SK-MEL-5 (cell line): ENCODE measurements around the gene GRWD1. TPM values are rescaled to one million over a fixed set of nuclear protein-coding genes. Genes with fewer than 3 reads are reported as not detected.

Experiments used
- DNase-seq: peaks from one replicate; pipeline ENCODE4 v3.0.0-alpha.2; 2016; ENCODE audit warnings: low read depth, low spot score
- in situ Hi-C: cut with HindIII; loops from 2 replicates; pipeline ENCODE4 v1.10.0; 2016; ENCODE audit warnings: low sequenced_read_pairs, high pct_unique_total_duplicates, low pct_unique_long_range_greater_than_20kb
- total RNA-seq: library from RNA; depleted of rRNA; stranded (reverse); fragments of >200 nt; shearing (Covaris generic); gene quantifications from 2 replicates; pipeline ENCODE4 v1.2.3, GENCODE V29; 2014; rRNA removed

The GRWD1 gene
- total RNA-seq, 1 experiment from 2014 or later, result 44.4 TPM

DNA sequence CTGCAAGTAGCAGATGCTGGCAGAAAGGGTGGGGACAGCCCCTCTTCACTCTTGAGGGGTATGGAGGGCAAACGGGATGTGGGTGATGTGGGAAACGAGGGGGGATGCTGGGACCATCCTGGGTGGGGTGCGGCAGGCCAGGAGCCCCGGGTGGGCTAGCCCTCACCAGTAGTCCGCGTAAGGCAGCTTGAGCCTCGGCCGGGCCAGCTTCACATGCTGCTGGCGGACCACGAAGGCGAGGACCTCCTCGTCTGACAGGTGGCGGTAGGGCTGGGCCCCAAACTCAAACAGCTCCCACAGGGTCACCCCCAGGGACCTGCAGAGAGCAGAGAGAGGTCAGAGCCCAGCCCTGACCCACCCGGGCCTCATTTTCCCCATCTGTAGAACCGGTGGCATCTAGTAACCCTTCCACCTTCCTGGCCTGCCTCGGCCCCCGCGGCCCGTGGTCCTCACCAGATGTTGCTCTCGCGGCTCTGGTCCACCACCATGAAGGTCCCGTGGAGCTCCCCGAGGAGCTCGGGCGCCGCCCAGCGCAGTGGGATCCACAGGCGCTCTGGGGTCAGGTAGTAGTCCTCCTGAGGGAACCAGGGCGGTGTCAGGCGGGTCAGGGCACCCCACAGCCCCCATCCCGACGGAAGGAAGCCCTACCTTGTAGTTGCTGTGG lies 55.2 kb downstream of the GRWD1 start:
- no peak for DNase-seq
- in situ Hi-C loops, result no loop called here

DNA sequence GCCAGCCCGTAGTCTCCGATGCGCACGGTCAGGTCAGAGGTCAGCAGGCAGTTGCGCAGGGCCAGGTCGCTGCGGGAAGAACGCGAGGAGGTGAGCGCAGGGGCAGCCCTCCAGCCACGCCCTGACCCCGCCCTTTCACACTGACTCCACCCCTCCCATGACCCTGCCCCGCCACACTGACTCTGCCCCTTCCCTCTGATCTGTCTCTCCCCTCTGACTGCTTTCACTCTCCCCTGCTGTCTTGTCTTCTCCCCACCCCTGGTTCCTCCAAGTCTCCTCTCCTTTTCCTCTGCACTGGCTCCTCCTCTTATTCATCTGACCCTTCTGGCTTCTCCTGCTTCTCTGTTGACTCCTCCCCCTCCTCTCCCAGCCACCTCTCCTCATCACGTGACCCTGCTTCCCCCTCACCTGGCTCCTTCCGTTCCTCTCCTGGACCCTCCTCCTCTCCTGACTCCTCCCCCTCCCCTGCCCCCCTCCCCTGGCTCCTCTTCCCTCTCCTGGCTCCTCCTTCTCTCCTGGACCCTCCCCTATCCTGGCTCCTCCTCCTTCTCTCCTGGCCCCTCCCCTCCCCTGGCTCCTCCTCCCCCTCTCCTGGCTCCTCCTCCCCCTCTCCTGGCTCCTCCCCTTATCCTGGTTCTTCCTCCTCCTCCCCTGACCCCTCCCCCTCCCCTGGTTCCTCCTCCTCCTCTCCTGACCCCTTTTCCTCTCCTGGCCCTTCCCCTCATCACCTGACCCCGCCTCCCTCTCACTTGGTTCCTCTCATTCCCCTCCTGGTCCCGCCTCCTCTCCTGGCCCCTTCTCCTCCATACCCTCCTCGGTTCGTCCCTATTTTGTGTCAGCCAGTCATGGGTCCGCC lies 55.9 kb downstream of the GRWD1 start:
- in situ Hi-C loops, result no loop called here
- peak; percentile 72 for DNase-seq

DNA sequence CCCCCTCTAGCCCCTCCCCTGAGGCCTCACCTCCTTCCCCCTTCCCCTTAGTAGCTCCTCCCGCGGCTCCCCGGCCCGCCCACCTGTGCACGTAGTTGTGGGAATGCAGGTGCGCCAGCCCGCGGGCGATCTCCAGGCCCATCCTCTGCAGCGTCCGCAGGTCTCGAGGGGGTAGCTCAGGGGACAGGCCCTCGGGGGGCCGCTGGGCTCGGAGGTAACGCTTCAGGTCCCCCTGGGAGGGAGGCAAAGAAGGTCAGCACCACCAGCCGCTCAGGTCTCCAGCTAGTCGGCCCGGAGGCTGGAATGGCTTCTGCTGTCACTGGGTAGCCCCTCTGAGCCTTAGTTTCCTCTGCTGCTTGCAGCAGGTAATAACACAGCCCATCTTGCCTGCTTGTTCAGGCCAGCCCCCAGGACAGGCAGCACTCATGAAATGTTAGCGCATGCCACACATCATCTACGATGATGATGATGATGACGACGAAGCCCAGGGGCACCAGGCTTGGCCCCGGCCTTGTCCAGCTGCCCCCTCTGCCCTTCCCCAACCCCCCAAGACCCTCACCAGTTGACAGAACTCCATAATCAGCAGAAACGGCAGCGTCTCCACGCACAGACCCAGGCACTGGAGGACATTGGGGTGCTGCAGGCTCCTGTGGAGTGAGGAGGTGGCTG lies 56.7 kb downstream of the GRWD1 start:
- in situ Hi-C loops, result no loop called here
- no peak for DNase-seq

DNA sequence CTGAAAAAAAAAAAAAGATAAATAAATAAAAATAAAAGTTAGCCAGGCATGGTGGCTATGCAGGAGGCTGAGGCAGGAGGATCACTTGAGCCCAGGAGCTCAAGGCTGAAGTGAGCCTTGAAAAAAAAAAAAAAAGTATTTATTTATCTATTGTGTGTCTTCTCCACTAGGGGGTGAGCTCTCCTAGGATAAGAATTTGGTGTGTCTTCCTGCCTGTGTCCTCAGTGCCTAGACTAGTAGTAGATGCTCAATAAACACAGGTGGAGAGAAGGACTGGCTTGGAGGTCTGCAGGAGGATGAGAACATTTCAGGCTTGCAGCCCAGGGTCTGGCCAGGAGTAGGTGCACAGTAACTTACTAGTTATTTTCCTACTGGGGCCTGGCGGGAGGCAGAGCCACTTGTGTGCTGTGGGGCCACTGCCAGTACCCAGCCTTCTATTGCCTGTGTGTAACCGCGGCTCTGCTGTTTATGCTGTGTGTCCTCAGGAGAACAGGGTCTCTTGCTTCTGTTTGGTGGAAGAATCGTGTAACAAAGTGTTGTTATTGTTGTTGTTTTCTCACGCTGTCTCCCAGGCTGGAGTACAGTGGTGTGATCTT lies 60.5 kb downstream of the GRWD1 start:
- in situ Hi-C loops, result no loop called here

More for the DNA sequence above, 60.5 kb downstream of the GRWD1 start:
- DNase-seq, result peak; percentile 68

Other genes starting within 250 kb of the GRWD1 start
- gene CARD8, start 190.1 kb upstream of the GRWD1 start, total RNA-seq, result 12.5 and 17.3 TPM in 2 replicates
- gene ZNF114, start 175.9 kb upstream of the GRWD1 start, total RNA-seq, result 26.5 and 29.8 TPM in 2 replicates
- gene EMP3, start 120.4 kb upstream of the GRWD1 start, total RNA-seq, result 184 and 193 TPM in 2 replicates
- 2.4 and 4.4 TPM in 2 replicates for gene TMEM143, start 82.0 kb upstream of the GRWD1 start, total RNA-seq
- gene SYNGR4, start 81.6 kb upstream of the GRWD1 start, total RNA-seq, result not detected in 2 replicates
- 82.2 and 97.9 TPM in 2 replicates for gene KDELR1, start 54.4 kb upstream of the GRWD1 start, total RNA-seq
- gene GRIN2D, start 52.3 kb upstream of the GRWD1 start, total RNA-seq, result 0.08 TPM in 1 of 2 replicates, not detected in the other
- gene KCNJ14, start 9.6 kb downstream of the GRWD1 start, total RNA-seq, result 0.58 and 0.64 TPM in 2 replicates
- 39.5 and 41.0 TPM in 2 replicates for gene CYTH2, start 23.4 kb downstream of the GRWD1 start, total RNA-seq
- gene LMTK3, start 65.9 kb downstream of the GRWD1 start, total RNA-seq, result not detected in 2 replicates
- 0.27 and 0.34 TPM in 2 replicates for gene SULT2B1, start 106.2 kb downstream of the GRWD1 start, total RNA-seq
- not detected in 2 replicates for gene SPACA4, start 160.8 kb downstream of the GRWD1 start, total RNA-seq
- 0.34 TPM in 1 of 2 replicates, not detected in the other for gene FAM83E, start 169.1 kb downstream of the GRWD1 start, total RNA-seq
- 1,626 and 1,782 TPM in 2 replicates for gene RPL18, start 173.2 kb downstream of the GRWD1 start, total RNA-seq
- 4.8 and 7.3 TPM in 2 replicates for gene SPHK2, start 173.5 kb downstream of the GRWD1 start, total RNA-seq
- gene DBP, start 191.4 kb downstream of the GRWD1 start, total RNA-seq, result 19.9 and 21.3 TPM in 2 replicates
- 5.1 and 7.1 TPM in 2 replicates for gene CA11, start 200.2 kb downstream of the GRWD1 start, total RNA-seq
- gene NTN5, start 227.0 kb downstream of the GRWD1 start, total RNA-seq, result 0.05 TPM in 1 of 2 replicates, not detected in the other
- not detected in 2 replicates for gene FUT2, start 250.0 kb downstream of the GRWD1 start, total RNA-seq